Hypothalamus (tissue), 51 donors: Measurements from ENCODE around the gene ABHD8.

Experiments used
- DNase-seq, 51 donors: peaks; one replicate each; lab custom pipeline; 2025; lab: John Stamatoyannopoulos, UW

The ABHD8 gene

DNA sequence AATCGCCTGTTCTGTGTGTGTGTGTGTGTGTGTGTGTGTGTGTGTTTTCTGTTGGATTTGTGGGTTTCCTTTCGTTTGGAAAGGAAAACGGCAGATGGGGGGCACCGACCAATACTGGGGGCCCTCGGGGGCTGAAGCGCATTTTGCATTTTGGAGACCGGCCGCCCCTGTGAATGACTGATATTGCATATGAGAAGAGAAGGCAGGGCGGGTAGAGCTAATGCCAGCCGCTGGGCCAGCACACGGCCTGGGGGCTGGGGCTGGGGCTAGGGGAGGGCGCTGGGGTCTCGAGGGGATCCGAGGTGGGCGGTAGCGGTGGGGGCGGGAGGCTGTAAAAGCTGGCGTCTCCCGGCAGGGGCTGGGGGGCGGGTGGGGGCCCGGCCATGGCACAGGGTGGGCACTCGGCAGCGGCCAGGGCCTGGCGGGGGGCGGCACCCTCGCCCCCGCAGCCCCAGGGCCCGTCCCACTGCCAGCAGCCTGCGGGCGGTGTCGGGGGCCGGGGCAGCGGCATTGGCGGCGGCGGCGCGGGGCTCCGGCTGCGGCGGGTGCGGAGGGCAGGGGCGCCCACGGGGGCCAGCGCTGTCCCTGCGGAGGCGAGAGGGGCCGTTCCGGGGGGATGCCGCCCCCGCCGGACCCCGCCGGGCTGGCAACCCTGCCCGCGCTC, 20.2 kb upstream of the ABHD8 start:
- DNase-seq: no peak

DNA sequence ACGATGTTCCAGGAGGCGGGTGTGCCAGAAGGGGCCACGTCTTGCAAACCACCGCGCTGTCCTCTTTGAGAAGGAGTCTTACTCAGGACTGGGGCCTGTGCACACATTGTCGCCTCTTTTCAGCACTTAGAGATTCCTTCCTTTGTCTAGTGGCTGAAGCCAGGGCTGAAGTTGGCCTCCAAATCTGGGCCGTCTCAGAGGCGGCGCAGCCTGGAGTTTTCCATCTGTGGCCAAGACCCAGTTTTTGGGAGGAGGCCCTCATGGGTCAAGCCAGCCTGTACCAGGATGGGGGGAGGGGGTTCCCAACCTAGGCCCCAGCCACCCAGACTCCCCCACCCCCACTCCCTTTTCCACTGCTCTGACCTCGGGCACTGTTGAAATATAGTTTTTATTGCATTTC, 19.6 kb upstream of the ABHD8 start:
- peak in 31 of 51 donors; percentile 8 to 75 (median 39) for DNase-seq

DNA sequence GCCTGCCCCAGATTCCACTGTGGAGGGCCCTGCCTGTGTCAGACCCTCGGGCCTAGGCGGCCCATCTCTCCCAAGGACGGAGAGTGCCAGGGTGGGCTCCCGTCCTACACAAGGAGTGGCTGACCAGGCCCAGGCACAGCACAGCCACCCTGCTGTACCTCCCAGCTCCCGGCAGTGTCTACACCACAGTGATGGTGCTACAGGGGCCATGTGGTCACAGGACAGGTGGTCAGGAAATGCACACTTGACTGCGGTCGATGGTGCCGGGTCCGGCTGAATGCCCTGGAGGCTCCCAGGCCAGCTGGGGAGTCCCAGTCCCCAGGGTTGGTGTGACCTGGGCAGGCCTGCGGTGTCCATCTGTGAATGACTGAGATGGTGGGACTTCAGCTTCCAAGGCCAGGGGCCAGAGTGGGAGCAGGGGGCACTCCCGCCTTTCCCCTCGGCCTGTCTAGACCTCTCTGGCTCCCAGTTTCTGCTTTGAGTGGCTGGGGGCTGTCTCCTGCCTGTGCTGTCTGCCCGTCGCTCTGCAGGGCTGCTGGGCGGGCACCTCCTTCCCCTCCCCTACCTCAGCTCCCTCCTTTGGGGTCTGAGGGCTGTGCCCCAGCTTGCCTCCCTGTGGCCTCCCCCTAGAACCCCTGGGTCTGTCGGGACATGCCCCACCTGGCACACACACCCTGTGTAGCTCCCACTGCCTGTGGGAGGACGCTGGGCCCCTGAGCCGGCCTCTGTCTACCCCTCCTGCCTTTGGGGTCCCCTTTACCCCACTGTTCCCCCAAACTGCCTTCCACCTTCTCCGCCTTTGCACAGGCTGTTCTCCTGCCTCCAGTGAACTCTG, 18.6 kb upstream of the ABHD8 start:
- no peak for DNase-seq

DNA sequence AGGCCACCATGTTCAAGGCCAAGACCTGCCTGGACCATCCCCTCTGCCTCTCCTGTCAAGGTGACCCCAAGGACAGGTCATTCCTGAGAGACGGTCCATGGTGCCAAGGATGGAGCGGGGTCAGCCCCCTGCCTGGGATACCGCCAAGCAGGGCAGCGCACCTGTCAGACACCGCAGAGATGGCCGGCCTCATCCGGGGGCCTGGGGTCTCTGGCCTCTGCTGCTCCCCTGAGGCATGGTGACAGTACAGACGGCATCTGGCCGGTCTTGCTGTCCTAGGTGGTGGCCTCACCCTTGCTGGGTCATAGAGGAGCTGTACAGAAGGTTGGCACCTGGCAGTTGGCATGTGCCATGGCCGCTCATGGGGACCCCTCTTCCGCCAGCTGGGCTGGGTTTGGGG, 17.2 kb upstream of the ABHD8 start:
- DNase-seq: no peak

DNA sequence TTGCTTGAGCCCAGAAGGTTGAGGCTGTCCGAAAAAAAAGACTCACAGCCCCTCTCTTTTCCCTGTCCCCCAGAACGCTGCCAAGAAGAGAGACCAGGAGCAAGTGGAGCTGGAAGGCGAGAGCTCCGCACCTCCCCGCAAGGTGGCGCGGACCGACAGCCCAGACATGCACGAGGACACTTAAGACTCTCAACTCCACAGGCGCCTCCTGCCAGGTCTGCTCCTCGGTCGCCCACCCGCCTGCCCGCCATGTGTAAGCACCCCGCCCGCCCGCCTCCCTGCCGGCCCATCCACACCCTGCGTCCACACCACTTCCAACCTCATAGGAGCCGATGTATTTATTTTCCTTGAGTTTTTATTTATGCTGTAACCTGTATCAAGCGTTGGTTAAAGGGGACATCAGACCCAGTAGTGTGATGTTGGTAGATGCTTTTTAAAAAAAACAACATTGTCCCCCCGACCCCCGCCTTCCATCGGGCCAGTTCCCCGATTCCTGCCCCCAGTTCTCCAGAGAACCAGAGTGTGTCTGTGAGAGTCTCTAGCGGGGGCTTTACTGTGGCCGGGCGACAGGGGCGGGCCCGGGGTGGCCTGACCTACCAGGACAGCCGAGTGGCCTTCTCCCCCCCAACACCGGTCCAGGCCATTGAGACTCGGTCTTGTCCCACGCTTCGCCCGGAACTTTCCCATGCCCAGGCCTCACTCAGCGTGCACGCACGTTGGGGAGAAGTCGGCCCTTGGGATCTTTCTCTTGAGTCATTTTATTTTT, 16.4 kb upstream of the ABHD8 start:
- DNase-seq: no peak

DNA sequence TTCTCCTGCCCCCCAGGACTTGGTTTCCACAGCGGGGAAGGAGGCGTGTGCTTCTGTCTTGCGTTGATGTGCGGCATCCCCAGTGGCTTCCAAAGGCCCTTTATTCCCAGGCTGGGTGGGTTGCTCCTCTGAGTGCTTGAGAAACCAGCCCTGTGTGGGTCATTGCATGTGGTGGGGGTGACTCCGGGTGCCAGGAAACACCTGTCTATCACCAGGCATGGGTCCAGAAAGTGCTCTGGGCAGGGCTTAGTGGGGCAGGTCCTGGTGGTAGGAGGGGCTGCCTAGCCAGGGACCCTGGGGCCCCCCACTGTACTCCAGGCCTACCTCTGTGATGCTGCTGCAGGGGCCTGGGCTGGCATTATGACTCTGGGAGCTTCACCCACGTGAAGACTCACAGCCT, 15.7 kb upstream of the ABHD8 start:
- no peak for DNase-seq

DNA sequence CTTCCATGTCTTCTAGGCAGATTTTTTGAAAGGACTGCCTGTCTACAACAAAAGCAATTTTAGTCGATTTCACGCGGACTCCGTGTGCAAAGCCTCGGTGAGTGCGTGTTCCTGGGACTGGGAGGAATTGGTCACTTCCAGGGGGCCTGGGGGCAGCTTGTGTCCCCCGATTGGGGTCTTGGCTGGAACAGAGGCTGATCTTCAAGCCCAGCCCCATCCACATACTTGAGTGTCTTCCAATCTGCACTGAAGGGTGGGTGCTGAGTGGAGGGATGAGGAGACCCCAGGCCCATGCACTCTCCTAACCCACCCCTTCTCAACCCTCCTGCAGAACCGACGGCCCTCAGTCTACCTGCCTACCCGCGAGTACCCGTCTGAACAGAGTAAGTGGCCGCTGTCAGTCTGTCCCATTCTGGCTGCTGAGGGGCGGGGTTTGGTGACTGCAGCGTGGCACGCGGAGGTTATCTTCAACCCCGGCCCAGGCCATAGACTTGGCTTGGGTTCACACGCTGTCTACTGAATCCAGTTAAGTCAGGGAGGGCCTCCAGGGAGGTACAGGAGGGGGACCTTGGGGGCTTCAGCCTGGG, 10.9 kb upstream of the ABHD8 start:
- no peak for DNase-seq

DNA sequence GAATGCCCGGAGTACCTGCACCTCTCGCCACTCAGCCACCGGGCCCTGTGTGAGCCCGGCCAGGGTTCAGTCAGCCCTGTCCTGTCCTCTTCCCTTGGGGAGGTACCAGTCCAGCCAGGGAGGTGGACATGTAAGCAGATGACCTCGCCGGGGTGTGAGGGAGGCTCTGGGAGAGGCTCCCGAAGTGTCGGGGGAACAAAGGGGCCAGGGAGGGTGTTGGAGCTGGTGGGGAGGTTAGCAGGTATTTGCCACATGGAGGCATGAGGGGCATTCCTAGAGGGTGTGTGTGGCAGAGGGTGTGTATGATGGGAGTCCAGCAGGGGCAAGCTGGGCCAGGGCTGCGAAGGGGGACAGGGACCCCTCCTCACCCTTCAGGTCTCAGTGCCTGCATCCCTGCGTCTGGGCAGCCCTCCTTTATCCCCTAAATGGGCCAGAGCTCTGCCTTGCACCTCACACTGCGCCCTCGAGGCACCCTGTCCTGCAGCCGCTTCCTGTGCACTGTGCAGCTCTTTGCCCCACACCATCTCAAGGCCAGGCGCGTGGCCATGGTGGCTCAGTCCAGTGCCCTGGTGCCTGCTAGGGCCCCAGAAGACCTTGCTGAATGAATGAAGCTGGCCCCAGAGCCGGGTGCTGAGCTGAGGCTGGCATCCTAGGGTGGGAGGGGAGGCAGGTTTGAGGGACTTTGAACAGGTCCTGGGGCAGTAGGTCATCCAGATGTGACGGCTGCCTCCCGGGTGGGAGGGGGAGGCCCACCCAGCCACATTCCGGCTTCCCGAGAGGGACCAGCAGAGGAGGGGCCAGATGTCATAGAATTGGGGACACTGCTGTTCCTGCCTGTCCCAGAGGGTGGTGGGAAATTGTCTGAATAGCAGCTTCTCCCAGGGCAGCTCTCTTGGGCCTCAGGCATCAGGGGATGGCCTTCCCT, 9.2 kb upstream of the ABHD8 start:
- no peak for DNase-seq

DNA sequence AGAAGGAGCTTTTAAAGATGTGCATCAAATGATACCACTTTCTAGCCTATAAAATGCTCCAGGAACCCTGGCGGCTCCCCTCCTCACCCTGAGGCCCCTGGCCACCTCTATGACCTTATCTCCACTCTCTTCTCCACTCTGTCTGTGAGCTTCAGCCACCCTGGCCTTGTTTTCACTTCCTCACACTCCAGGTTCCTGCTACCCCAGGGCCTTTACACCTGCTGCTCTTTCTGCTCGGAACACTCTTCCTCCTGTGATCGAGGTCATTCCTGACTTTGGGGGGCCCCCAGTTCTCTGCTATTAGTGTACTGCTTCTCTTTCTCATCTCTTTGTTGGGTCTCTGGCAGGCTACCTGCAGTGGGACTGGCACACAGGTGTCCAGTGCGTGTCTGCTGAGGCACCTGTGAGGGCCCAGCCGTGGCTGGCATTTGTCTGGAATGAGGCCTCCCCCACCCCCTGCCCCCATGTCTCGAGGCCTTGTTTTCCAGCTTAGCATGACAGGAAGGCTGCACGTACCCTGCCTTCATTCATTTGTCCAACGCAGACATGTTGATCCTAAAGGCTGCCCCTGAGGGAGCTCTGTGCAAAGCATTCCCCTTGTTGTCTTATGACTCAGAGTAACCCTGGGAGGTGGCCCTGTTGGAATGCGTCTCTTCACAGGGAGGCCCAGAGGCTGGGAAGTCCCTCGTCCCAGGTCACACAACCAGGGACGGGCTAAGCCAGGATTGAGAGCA, 8.4 kb upstream of the ABHD8 start:
- DNase-seq: no peak

DNA sequence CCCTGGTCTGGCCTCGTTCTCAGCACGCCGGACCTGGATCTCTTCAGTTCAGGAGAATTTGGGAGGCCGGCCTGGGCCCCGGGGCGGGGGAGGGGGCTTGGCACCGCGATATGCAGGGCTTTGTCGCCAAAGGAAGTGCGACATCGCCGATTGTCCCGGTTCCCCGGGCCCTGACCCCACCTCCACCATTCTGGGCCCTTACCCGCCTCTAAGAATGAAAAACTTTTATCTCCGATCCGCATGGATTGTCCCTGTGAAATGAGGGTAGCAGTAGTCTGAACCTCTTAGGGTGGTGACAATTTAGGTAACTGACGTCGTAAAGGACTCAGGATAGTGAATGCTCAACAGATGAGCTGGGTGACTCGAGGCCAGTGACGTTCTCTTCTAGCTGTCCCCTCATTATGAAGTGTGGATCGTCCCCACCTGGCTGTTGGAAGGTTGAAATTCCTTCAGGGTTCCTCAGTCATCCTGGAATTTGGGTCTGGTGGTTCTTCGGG, 6.8 kb upstream of the ABHD8 start:
- DNase-seq: no peak

DNA sequence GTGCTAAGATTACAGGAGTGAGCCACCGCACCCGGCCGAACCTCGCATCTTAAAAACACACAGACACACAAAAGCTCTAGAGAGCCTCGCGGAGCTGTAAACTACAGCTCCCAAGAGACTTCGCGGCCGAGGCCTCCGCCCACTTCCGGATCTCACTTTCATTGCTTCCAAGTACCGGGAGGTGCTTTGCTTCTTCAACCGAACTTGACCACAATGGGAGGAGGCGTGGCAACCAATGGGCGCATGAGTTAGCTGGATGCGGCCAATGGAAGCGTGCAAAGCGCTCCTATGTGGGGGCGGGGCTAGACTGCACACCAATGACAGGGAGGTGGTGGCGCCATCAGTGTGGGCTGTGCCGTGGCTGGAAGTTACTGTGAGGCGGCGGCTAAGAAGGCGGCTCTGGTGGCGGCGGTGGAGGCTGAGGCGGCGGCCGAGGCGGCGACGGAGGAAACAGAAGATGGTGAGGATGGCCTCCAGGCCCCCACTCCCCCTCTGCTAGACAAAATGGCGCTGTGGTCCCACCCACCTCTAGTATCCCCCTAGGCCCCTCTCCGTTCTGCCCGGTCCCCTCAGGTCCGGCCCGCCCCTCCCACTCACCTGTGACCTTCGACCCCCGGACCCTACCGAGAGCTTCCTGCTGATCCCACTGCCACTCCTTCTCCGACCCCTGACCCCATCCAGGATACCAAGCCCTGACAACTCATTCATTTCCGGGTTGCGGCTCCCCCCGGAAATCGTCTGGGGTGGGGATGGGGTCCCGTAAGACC, 6.2 kb upstream of the ABHD8 start, which contains the start of gene DDA1:
TSS of gene DDA1 (plus strand) at position 366 of the 767 bp plus-strand sequence. CDS start at position 458, 92 bp downstream.
- peak; percentile 72 to 100 (median 98) for DNase-seq

DNA sequence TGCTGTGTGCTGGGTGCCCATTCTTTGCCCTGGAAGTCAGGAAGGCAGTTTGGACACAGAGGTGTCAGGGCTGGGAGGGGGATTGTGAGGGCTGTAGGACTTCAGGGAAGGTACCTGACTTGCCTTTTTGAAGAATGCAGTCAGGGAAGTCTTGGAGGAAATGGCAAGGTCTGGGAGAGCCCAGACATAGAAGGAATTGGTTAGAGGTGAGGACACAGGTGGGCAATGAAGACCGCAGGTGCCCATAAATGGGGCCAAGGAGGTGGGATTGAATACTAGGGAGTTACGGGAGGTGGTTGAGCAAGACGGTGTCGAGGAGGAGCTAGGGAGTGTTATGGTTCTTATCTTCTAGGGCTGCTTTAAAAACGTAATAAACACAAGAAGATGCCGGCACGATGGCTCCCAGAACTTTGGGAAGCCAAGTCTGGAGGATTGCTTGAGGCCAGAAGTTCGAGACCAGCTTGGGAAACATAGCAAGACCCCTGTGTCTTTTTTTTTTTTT, 4.7 kb upstream of the ABHD8 start:
- no peak for DNase-seq

DNA sequence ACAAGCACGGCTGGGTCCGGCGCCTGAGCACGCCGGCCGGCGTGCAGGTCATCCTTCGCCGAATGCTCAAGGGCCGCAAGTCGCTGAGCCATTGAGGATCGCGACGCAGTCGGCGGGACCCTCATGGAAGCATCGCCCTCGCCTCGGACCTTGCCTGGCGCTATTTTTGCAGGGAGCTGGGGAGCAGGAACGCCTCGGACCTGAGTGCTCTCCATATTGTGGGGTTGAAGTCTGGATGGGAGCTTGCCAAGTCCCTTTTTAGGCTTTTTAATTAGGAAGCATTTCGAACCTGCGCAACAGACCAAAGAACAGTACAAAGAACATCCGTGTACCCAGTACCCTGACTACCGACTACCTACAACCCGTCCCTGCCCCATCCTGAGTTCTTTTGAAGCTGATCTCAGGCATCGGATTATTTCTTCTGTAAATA, 3.1 kb upstream of the ABHD8 start:
- DNase-seq: peak in 1 of 51 donors; percentile 32

DNA sequence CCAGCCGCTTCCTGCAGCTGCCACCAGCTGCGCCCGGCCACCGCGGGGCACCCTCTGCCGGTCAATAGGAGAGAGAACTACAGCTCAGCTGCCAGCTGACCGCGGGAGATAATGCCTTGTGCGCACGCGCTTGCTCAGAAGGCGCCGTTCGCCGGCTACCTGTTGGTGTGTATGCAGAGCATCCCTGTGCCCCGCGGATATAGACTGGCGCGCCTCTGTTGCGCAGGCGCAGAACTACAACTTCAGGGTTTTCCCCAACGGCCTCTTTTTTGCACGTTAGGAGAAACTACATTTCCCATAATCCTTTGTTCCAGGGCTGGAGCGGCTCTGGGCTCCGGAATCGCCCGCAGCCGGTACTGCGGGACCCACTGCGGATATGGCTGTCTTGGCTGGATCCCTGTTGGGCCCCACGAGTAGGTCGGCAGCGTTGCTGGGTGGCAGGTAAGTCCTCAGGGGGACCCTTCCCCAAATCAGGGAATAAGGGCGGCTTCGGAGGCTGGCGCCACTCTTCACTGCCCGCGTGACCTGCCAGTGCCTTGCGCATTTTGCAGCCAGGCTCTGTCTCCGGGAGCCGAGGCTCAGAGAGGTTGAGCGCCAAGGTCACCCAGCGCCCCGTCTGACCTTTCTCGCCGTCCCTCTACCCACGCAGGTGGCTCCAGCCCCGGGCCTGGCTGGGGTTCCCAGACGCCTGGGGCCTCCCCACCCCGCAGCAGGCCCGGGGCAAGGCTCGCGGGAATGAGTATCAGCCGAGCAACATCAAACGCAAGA, 2.5 kb upstream of the ABHD8 start, which contains the start of gene MRPL34:
TSS of gene MRPL34 (plus strand) at position 356 of the 768 bp plus-strand sequence. CDS start at position 377, 21 bp downstream.
- peak; percentile 59 to 100 (median 95) for DNase-seq

DNA sequence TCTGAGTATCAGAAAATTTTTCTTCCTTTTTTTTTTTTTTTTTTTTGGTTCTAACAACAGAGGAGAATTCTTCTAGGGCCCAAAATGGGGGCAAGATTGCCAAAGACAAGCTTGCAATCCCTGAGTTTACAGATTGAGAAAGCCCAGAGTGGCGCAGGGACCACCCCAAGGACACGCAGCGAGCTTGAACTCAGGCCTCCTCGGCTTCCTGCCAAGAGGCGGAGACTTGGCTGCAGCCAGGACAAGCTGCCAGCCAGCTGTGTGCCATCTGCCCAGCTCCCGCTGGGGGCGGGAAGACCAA, 1.9 kb upstream of the ABHD8 start:
- peak in 1 of 51 donors; percentile 97 for DNase-seq

DNA sequence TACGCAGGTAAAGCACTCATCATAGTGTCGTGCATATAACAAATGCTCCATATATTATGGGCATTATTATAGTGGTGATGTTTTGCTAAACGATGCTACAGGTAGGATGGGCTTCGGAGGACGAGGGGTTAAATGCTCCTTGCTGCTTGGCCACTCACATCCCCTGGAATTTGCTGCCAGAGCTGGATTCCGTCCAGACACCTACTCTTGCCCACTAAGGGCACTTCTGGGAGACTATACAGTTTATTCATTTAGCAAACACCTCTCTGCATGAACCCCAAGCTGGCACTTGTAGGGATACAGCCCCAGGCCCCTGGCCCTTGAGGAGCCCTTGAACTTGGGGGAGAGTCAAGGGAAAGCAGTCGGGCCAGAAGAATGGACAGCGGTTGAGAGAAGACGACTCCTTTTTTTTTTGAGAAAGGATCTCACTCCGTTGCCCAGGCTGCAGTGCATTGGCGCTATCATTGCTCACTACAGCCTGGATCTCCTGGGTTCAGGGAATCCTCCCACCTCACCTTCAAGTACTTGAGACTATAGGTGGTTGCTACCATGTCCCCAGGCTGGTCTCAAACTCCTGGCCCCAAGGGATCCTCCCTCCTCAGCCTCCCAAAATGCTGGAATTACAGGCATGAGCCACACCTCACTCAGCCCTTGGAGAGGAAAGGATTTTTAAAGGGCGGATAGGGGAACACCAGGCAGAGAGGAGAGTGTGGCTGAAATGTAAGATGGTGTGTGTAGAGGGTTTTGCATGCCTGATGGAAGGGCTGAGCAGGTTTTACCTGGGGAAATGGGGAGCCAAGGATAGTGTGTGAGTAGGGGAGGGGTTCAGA, 1.4 kb upstream of the ABHD8 start:
- peak in 6 of 51 donors; percentile 4 to 24 (median 9) for DNase-seq
